GM21717 (cell line): Measurements from ENCODE around the gene SLC26A2.

Experiments
- ATAC-seq: cut with Tn5 transposase; IDR thresholded peaks from one replicate; pipeline ENCODE4 v1.9.1; 2021; ENCODE audit warnings: mild to moderate bottlenecking, moderate library complexity; ENCODE audit not compliant: unreplicated experiment

Gene SLC26A2

GRCh38 chr5:150035139-150035895 lies 74.8 kb downstream of the SLC26A2 start:
- peak; percentile 97 for ATAC-seq

- ATAC-seq: no peak
Observed at GRCh38 chr5:150036513-150036912, 76.0 kb downstream of the SLC26A2 start.
